ENCODE results near the gene C10orf67. TPM values are rescaled to one million over a fixed set of nuclear protein-coding genes. Genes with fewer than 3 reads are reported as not detected.

C10orf67 gene
- total RNA-seq, 1 donor from 2014 or later = not detected

GRCh38 chr10:23192712-23193434 is 151.7 kb downstream of the C10orf67 start:
- no peaks in the 10 kb centered on the region for H3K27me3 ChIP-seq
- no peaks in the 10 kb centered on the region for H3K4me1 ChIP-seq
- DNase-seq (ENCODE audit: extremely low spot score in 2 of 2) = peak in 1 of 2 donors; percentile 77
- H3K9me3 ChIP-seq = no peaks in the 10 kb centered on the region
- no peak for TF ChIP-seq POLR2A (IDR thresholded peaks at IDR 0.05)
- TF ChIP-seq POLR2AphosphoS5 (IDR thresholded peaks at IDR 0.05; ENCODE audit: insufficient read depth in 1 of 2, low read depth in 1 of 2) = no peak
- no peak for TF ChIP-seq CTCF (IDR thresholded peaks at IDR 0.05)
- no peak overlapping the region for H3K4me3 ChIP-seq
- intact Hi-C loops (cut with DNase I) = no loop called here
- no peaks in the 10 kb centered on the region for H3K36me3 ChIP-seq
- H3K27ac ChIP-seq = no peak overlapping the region

DNA sequence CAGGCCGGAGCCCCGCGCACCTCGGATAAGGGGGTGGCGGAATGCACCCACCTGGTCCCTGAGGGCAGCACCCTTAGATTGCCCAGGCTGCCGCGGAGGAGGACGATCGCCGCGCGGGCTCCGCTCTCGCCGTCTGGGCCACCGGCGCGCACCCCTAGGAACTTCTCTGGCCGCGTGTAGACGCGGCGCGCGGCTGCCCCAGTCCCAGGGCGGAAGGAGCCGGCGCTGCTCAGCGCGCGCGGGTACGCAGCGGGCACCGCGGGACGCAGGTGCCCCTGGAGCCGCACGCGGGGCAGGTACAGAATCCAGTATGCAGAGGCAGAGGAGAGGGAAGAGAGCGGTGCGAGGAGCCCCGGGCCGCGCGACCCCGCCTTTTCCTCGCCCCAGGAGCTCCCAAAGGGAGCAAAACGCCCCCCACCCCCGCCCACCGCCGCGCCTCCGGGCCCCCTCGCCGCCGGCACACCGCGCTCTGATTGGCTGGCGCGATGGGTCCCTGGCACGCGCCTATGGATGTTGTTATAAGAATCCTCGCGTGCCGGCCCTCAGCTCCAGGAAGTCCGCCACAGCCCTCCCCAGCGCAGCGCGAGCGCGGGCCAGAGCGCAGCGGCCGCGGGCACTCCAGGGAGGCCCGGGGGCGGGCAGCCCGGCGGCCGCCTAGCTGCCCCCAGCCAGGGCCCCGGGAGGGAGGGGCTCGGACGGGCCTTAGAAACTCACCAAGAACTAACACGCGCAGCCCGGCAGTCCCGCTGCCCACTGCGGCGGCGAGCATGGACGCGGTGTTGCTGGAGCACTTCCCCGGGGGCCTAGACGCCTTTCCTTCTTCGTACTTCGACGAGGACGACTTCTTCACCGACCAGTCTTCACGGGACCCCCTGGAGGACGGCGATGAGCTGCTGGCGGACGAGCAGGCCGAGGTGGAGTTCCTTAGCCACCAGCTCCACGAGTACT is 152.6 kb downstream of the C10orf67 start, which contains the start of gene PTF1A:
Gene PTF1A (plus strand): TSS at position 549 of the 948 bp plus-strand sequence. CDS start 219 bp downstream, at position 768.
- intact Hi-C loops (cut with DNase I) = no loop called here
- H3K36me3 ChIP-seq = no peaks in the 10 kb centered on the region
- H3K9me3 ChIP-seq = no peaks in the 10 kb centered on the region
- TF ChIP-seq CTCF (IDR thresholded peaks at IDR 0.05) (no peak), POLR2A (IDR thresholded peaks at IDR 0.05) (no peak), POLR2AphosphoS5 (IDR thresholded peaks at IDR 0.05; ENCODE audit: insufficient read depth in 1 of 2, low read depth in 1 of 2) (no peak)
- H3K4me1 ChIP-seq = no peaks in the 10 kb centered on the region
- H3K4me3 ChIP-seq = no peak within 1 kb of the TSS
- peak in 1 of 2 donors; percentile 60 for DNase-seq (ENCODE audit: extremely low spot score in 2 of 2)
- no peak within 1 kb of the TSS for H3K27ac ChIP-seq
- H3K27me3 ChIP-seq = no peaks in the 10 kb centered on the region

DNA sequence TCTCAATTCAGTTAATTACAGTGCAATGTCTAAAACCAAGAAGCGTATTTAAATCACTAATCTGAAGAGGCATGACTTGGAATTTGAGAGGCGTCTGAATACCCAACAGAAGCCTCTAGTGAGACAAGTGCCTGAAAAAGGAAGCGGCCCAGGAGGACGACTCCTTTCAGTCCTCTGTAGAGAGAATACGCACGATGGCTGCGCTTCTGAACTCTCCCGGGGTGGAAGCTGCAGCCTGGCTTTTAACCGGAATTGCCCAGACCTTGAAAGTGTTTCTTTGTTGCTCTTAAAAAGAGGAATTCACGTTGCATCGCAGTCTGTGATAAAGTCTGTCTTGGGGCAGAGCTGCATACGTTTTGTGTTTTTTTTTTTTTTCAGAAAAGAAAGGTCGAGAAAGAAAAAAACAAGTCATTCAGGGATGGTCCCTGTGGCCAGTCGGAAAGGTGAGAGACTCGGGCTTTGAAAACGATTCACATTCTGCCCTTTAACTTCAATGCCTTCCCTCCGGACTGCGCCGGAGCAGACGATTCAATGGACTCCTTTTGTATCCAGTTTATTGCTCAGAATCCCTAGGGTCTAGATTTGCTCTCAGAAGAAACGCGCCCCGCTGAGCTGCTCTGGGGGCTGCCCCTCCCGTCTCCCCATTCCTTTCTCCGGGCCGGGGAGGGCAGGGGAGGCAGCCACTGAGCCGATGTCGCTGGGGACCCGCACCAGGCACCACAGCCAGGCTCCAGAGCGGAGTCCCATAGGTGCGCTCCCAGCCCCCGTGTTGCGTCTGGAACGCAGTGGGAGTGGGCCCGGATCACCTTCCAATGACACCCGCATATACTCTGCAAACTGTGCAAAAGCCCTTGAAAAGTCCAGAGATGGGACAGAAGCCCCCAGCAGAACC is 153.5 kb downstream of the C10orf67 start:
- peak in 1 of 2 donors; percentile 37 for DNase-seq (ENCODE audit: extremely low spot score in 2 of 2)
- intact Hi-C loops (cut with DNase I) = no loop called here
- H3K36me3 ChIP-seq = no peaks in the 10 kb centered on the region

DNA sequence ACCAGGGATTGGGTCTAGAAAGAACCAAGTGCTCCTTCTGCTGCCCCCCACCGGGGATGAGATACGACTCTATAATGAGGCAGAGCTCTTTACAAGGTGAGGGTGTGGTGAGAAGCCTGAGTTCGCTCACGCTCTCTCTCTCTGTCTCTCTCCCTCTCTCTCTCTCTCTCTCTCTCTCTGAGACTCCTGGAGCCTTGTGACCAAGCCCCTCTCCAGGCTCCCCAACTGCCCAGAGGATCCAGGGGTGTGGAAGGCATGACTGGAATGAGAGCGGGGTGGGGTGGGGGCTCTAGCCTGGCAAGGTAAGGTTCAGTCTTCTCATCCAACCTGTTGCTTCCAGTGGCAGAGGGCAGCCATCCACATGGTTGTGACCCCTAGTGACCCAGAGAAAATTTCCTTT is 155.6 kb downstream of the C10orf67 start:
- Histone ChIP-seq H3K27ac (no peak overlapping the region), H3K9me3 (no peaks in the 10 kb centered on the region), H3K27me3 (no peaks in the 10 kb centered on the region), H3K4me3 (no peak overlapping the region), H3K4me1 (no peaks in the 10 kb centered on the region), H3K36me3 (no peaks in the 10 kb centered on the region)
- DNase-seq (ENCODE audit: extremely low spot score in 2 of 2) = peak in 1 of 2 donors; percentile 56
- no peak for TF ChIP-seq POLR2A (IDR thresholded peaks at IDR 0.05)
- no peak for TF ChIP-seq CTCF (IDR thresholded peaks at IDR 0.05)
- no peak for TF ChIP-seq POLR2AphosphoS5 (IDR thresholded peaks at IDR 0.05; ENCODE audit: insufficient read depth in 1 of 2, low read depth in 1 of 2)
- intact Hi-C loops (cut with DNase I) = no loop called here

More for the DNA sequence above, 153.5 kb downstream of the C10orf67 start:
- TF ChIP-seq CTCF (IDR thresholded peaks at IDR 0.05) = no peak
- Histone ChIP-seq H3K27ac (no peak overlapping the region), H3K27me3 (no peaks in the 10 kb centered on the region), H3K4me3 (no peak overlapping the region), H3K9me3 (no peaks in the 10 kb centered on the region), H3K4me1 (no peaks in the 10 kb centered on the region)
